ENCODE data around the gene LRP4. TPM values are rescaled to one million over a fixed set of nuclear protein-coding genes. Genes with fewer than 3 reads are reported as not detected.

Gene LRP4
- total and polyA plus RNA-seq, 2 of the 8 experiments (the other 6 are each of a cell fraction or from before 2014, with no cell fraction given), result 5.4 to 22.1 TPM

- ChIA-PET CTCF (ENCODE audit: partially characterized antibody) (interaction anchor here (0.6 kb wide), 1 partner anchor 421 kb away, joined by 3 read pairs; no protein-coding TSS in a partner anchor), POLR2A (ENCODE audit: partially characterized antibody) (interaction anchor here (1.0 to 1.8 kb wide), 7 partner anchors 8 to 369 kb away, joined by 3 to 4 read pairs (median 4); partner anchors contain the start of gene DDB2)
- Histone ChIP-seq H3K9ac (replicated peaks in 1 of 4; ENCODE audit: extremely low read depth in 1 of 4, low read depth in 3 of 4, low read length in 3 of 4) (peak within 1 kb of the TSS; percentile 82 to 95 (median 89)), H3K4me2 (ENCODE audit: insufficient read depth in 1 of 2, low read depth in 2 of 2, low read length in 2 of 2) (peak within 1 kb of the TSS; percentile 77 to 90), H3K79me2 (ENCODE audit: control insufficient read depth in 1 of 2, insufficient read depth in 2 of 2, low read length in 2 of 2) (peaks cover 22 to 45% of the 10 kb centered on the region in 2 experiments), H3K79me1 (ENCODE audit: low read depth, low read length) (peaks cover 8% of the 10 kb centered on the region; the same call in 1 of the 2 replicates), H3K27ac (ENCODE audit: low read depth, low read length) (peak within 1 kb of the TSS; percentile 75), H4K5ac (ENCODE audit: insufficient read length, low read depth, low read length) (no peak within 1 kb of the TSS), H3K4me1 (replicated peaks in 1 of 4; ENCODE audit: control insufficient read depth in 3 of 4, insufficient read depth in 4 of 4, low read length in 3 of 4) (peaks cover 0 to 2% (median 0%) of the 10 kb centered on the region in 4 experiments; a peak in 2 of 7 replicates), H3K36me3 (ENCODE audit: control insufficient read depth in 2 of 4, insufficient read depth in 4 of 4, low read length in 3 of 4) (peaks cover 0 to 3% (median 0%) of the 10 kb centered on the region in 4 experiments; a peak in 2 of 8 replicates), H2BK12ac (ENCODE audit: low read depth, low read length) (0 out of 2 replicates have a peak within 1 kb of the TSS, but pooled peaks have one; percentile 60), H2BK20ac (ENCODE audit: low read length) (0 out of 2 replicates have a peak within 1 kb of the TSS, but pooled peaks have one; percentile 13), H3K9me3 (ENCODE audit: insufficient read depth in 2 of 2, low read depth in 1 of 2, low read length in 1 of 2) (peaks cover 3 to 4% of the 10 kb centered on the region in 2 experiments; a peak in 1 of 4 replicates), H2AFZ (ENCODE audit: low read length) (peak within 1 kb of the TSS; percentile 86), H3K27me3 (replicated peaks in 1 of 4; ENCODE audit: control insufficient read depth in 3 of 4, extremely low read depth in 1 of 4, insufficient read depth in 3 of 4, low read length in 3 of 4) (no peaks in the 10 kb centered on the region; a peak in 1 of 7 replicates), H2BK5ac (ENCODE audit: low read depth, low read length) (peak within 1 kb of the TSS; percentile 91; the same call in 1 of the 2 replicates), H3K14ac (ENCODE audit: insufficient read length) (no peak within 1 kb of the TSS), H3K23ac (ENCODE audit: insufficient read length) (no peak within 1 kb of the TSS), H3K23me2 (ENCODE audit: low read depth, low read length) (peaks cover 9% of the 10 kb centered on the region), H3K56ac (replicated peaks; ENCODE audit: insufficient read length, low read depth, low read length) (peak within 1 kb of the TSS; percentile 90), H3K4ac (replicated peaks; ENCODE audit: insufficient read length, low read depth, low read length) (peak within 1 kb of the TSS; percentile 93), H4K8ac (ENCODE audit: extremely low read depth, insufficient read depth, low read length) (peak within 1 kb of the TSS; percentile 95; the same call in 1 of the 2 replicates), H3K18ac (ENCODE audit: extremely low read depth, low read length) (peak within 1 kb of the TSS; percentile 62), H2BK15ac (ENCODE audit: low read length) (no peak within 1 kb of the TSS; the same call in 1 of the 2 replicates), H2BK120ac (replicated peaks; ENCODE audit: low read depth, low read length) (peak within 1 kb of the TSS; percentile 75), H4K20me1 (replicated peaks in 1 of 2; ENCODE audit: control insufficient read depth in 1 of 2, insufficient read depth in 2 of 2, low read length in 2 of 2) (peaks cover 3 to 7% of the 10 kb centered on the region in 2 experiments), H3K4me3 (ENCODE audit: extremely low read depth in 1 of 4, insufficient read depth in 2 of 4, low read depth in 3 of 4, low read length in 4 of 4) (peak within 1 kb of the TSS; percentile 90 to 98 (median 92)), H2AK5ac (ENCODE audit: low read depth, low read length) (0 out of 2 replicates have a peak within 1 kb of the TSS, but pooled peaks have one; percentile 70), H4K91ac (replicated peaks; ENCODE audit: insufficient read length, low read length) (peak within 1 kb of the TSS; percentile 77)
- no peak for FAIRE-seq
- 1% methylated on average over 79 of the region's 83 CpGs; no CpG with 5 or more reads in 1 of the 2 experiments for WGBS, 2 experiments (ENCODE audit: extremely low coverage in 1 of 2, insufficient coverage in 1 of 2, insufficient read length in 1 of 2, insufficient replicate concordance in 2 of 2, low coverage in 1 of 2, low lambda C conversion rate in 2 of 2, missing lambda C conversion rate in 1 of 2)
- DNase-seq (ENCODE audit: low read depth in 1 of 2, low spot score in 2 of 2), result peak; percentile 53 to 90
- TF ChIP-seq TAF1 (IDR thresholded peaks at IDR 0.05; ENCODE audit: low read depth, low read length), result peak; percentile 68
- TF ChIP-seq, protein P1, sequence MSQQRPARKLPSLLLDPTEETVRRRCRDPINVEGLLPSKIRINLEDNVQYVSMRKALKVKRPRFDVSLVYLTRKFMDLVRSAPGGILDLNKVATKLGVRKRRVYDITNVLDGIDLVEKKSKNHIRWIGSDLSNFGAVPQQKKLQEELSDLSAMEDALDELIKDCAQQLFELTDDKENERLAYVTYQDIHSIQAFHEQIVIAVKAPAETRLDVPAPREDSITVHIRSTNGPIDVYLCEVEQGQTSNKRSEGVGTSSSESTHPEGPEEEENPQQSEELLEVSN (IDR thresholded peaks at IDR 0.05), result peak; percentile 70; the same call in 1 of the 2 replicates
- TF ChIP-seq RXRA (IDR thresholded peaks at IDR 0.05; ENCODE audit: insufficient read depth, low read depth, low read length), result no peak
- peak; percentile 18 for TF ChIP-seq TAF7 (optimal IDR thresholded peaks at IDR 0.05; ENCODE audit: borderline replicate concordance, low read depth, low read length)
- no peak for TF ChIP-seq SUZ12 (IDR thresholded peaks at IDR 0.05; ENCODE audit: low read length)
- peak; percentile 70; the same call in 1 of the 2 replicates for TF ChIP-seq RBBP5 (IDR thresholded peaks at IDR 0.05; ENCODE audit: borderline replicate concordance, low read depth, low read length)
- no peak for TF ChIP-seq TEAD4 (IDR thresholded peaks at IDR 0.05; ENCODE audit: low read depth, low read length)
- peak; percentile 95 for TF ChIP-seq PHF8 (conservative IDR thresholded peaks at IDR 0.05; ENCODE audit: low read depth, low read length)
- TF ChIP-seq, protein P2, sequence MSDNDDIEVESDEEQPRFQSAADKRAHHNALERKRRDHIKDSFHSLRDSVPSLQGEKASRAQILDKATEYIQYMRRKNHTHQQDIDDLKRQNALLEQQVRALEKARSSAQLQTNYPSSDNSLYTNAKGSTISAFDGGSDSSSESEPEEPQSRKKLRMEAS (IDR thresholded peaks at IDR 0.05), result peak; percentile 90
Measured at GRCh38 chr11:46845740-46846509, 72.4 kb downstream of the LRP4 start, which contains the start of gene CKAP5. Gene CKAP5 (minus strand): TSS chr11:46846280. CDS start chr11:46821231, 25,049 bp downstream.
